ENCODE results near the gene SOCS1.

The SOCS1 gene

GRCh38 chr16:11259655-11260595, 3.9 kb upstream of the SOCS1 start:
- DNase-seq, result no peak

DNA sequence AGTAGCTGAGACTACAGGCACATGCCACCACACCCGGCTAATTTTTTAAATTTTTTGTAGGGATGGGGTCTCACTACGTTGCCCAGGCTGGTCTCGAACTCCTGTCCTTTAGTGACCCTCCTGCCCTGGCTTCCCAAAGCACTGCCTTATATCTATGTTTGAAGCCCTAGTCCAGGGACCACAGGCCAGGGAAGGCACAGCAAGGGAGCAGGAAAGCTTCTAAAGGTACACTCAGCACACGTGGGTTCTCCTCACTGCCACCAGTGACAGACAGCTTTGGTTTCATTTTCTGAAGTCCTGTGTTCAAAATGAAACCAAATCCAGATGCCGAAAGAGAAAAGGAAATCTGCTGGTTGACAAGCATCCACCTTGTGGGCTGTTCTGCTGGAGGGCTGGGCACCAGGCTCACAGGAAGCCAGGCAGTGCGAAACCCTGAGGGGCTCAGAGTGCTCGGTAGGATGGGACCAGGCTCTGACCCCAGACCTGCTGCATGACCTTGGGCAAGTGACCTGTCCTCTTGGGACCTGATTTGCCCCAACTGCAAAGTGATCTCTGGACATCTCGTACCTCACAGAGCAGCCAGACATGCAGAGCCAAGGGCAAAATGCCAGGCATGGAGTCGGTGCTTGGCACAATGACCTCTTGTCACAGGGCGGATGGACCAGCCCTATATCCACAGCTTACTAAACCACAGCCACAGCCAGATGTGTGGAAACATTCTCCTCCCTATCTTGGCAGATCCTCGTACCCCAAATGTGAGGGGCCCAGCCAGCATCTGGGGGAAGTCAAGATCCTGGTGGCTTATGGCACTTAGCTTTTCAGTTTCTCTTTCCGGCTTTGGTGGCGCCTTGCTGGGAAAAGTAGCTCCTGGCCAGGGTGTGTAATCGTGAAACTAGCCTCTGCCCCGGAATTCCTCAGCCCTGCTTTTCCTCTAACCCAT, 2.8 kb upstream of the SOCS1 start:
- DNase-seq, result no peak

GRCh38 chr16:11257131-11257938, 1.3 kb upstream of the SOCS1 start:
- DNase-seq, result no peak

DNA sequence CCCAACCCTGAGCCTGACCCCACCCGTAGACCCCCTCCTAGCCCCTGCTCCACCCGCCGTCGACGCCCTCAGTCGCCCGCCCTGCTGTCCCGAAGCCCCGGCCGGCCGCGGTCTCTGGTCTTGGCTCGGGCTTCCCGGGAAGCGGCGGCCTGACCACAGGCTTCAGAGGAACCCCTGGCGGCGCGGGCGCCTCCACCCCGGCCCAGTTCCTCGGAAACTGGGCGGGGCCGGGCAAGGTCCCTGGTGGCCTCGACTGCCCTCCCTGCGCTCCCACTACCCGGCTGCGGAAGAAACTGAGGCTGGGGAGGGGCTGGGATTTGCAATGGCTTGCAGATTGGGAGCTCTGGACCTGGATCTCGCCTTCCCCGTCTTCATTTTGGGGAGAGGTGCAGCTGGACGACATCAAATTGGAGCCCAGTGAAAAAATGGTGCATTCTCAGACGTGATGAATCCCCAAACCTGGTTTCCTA, 692 bp upstream of the SOCS1 start:
- no peak for DNase-seq

DNA sequence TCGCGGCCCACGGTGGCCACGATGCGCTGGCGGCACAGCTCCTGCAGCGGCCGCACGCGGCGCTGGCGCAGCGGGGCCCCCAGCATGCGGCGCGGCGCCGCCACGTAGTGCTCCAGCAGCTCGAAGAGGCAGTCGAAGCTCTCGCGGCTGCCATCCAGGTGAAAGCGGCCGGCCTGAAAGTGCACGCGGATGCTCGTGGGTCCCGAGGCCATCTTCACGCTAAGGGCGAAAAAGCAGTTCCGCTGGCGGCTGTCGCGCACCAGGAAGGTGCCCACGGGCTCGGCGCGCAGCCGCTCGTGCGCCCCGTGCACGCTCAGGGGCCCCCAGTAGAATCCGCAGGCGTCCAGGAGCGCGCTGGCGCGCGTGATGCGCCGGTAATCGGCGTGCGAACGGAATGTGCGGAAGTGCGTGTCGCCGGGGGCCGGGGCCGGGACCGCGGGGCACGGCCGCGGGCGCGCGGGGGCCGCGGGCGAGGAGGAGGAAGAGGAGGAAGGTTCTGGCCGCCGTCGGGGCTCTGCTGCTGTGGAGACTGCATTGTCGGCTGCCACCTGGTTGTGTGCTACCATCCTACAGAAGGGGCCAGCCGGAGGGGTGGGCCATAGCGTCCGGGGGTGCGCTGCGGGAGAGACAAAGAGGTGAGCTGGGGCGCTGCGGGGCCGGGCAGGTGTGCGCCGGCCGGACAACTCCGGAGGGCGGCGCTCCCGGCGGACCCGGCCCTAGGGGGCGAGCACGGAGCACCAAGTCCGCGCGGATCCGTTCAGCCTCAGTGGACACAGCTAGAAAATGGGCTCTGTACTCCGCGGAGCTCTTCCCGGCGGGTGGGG, 879 bp downstream of the SOCS1 start:
- DNase-seq, result no peak

- DNase-seq, result no peak
These were observed 1.8 kb downstream of the SOCS1 start for GRCh38 chr16:11253995-11254912.

GRCh38 chr16:11253009-11253994, 2.7 kb downstream of the SOCS1 start:
- no peak for DNase-seq

GRCh38 chr16:11252482-11252931, 3.5 kb downstream of the SOCS1 start:
- DNase-seq, result no peak

DNA sequence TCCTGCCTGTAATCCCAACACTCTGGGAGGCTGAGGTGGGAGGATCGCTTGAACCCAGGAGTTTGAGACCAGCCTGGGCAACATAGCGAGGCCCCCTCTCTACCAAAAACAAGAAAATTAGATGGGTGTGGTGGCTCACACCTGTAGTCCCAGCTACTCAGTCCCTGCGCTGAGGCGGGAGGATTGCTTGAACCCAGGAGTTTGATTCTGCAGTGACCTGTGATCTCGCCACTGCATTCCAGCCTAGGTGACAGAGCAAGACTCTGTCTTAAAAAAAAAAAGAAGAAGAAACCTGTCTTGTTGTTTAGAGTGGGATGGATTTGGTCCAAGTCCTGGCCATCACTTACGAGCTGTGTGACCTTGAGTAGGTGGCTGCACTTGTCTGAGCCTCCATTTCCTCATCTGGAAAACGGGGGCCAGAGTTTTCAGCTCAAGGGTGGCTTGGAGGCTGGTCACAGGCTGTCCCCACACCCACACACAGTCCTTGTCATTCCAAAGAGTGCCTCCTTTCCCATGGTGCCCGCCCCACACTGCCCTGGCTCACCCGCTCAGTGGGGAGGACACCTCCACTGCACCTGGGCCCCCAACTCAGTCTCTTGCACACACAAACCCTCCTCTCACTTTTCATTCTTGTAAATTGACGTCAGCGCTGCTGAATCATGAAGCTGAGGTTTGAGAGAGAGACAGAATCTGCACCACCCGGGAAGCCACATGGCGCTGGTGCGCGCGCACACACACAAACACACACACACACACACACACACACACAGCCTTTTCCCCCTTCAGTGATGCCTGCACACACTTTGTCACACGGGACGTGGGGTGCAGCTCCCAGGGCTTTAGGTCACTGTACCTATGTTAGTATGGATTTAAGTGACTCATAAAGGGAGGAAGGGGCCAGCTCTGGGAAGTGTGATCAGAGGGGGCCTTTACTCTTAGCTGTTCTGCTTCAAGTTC, 4.2 kb downstream of the SOCS1 start:
- DNase-seq, result no peak

GRCh38 chr16:11250786-11251524, 5.0 kb downstream of the SOCS1 start:
- no peak for DNase-seq

- DNase-seq, result no peak
These were observed 5.8 kb downstream of the SOCS1 start for GRCh38 chr16:11250091-11250785.

- no peak for DNase-seq
These were observed 6.6 kb downstream of the SOCS1 start for GRCh38 chr16:11249233-11250061.

DNA sequence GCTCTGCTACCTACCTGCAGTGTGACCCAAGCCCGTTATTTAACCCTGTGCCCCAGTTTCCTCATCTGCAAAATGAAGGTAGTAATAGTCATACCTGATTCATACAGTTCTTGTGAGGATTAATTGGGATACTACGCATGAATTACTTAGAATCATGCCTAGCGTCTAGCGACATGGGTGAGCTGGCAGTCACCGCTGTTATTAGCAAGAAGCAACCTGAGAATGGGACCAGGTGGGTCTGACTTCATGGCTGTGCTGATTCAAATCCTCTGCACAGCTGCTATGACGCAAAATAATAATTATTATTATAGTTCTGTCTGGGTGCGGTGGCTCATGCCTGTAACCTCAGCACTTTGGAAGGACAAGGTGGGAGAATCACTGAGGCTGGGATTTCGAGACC, 7.9 kb downstream of the SOCS1 start:
- no peak for DNase-seq

GRCh38 chr16:11245988-11246387, 10.0 kb downstream of the SOCS1 start:
- no peak for DNase-seq

GRCh38 chr16:11245222-11245737, 10.7 kb downstream of the SOCS1 start:
- no peak for DNase-seq

Measured in cortex of kidney (tissue), 1 donor.